GM19455 (cell line): ENCODE measurements around the gene BAG3.
A peak's percentile ranks its signal among the peaks of the same experiment; 100 is the strongest.

Source experiments
- ATAC-seq: cut with Tn5 transposase; IDR thresholded peaks from one replicate; pipeline ENCODE4 v1.9.1; 2021; ENCODE audit not compliant: unreplicated experiment

The BAG3 gene

GRCh38 chr10:119725828-119726675 lies 74.9 kb downstream of the BAG3 start, which contains the start of gene INPP5F:
Gene INPP5F, plus strand, starts transcription at chr10:119726050. Its CDS starts 213 bp downstream, at chr10:119726263.
- ATAC-seq: peak; percentile 80

- ATAC-seq: no peak
Measured at GRCh38 chr10:119726676-119727261, 75.6 kb downstream of the BAG3 start.
